ENCODE results near the gene GPAM. TPM values are rescaled to one million over a fixed set of nuclear protein-coding genes. Genes with fewer than 3 reads are reported as not detected.

Gene GPAM
- total RNA-seq, 4 donors from 2014 or later = 140 to 448 (median 241) TPM

DNA sequence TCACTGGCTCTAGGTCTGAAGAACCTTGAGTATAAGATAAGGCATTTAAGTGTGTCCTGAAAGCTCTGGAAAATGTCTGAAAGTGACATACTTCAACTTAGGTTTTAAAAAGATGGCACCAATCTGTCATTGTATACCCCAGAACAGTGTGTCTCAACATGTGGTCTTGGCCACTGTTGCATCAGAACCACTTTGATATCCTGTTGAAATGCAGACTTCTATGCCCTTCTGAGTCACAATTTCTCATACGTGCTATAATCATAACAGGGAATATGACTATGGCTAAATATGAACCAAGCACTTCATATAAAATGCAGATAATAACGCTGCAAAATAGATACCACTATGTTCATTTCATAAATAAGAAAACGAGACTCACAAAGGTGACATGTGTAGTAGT lies 38.0 kb upstream of the GPAM start:
- ATAC-seq (ENCODE audit: low FRiP score) = no peak
- no peak for DNase-seq (ENCODE audit: low spot score)
- TF ChIP-seq, protein P1, sequence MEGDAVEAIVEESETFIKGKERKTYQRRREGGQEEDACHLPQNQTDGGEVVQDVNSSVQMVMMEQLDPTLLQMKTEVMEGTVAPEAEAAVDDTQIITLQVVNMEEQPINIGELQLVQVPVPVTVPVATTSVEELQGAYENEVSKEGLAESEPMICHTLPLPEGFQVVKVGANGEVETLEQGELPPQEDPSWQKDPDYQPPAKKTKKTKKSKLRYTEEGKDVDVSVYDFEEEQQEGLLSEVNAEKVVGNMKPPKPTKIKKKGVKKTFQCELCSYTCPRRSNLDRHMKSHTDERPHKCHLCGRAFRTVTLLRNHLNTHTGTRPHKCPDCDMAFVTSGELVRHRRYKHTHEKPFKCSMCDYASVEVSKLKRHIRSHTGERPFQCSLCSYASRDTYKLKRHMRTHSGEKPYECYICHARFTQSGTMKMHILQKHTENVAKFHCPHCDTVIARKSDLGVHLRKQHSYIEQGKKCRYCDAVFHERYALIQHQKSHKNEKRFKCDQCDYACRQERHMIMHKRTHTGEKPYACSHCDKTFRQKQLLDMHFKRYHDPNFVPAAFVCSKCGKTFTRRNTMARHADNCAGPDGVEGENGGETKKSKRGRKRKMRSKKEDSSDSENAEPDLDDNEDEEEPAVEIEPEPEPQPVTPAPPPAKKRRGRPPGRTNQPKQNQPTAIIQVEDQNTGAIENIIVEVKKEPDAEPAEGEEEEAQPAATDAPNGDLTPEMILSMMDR (IDR thresholded peaks at IDR 0.05) = no peak

DNA sequence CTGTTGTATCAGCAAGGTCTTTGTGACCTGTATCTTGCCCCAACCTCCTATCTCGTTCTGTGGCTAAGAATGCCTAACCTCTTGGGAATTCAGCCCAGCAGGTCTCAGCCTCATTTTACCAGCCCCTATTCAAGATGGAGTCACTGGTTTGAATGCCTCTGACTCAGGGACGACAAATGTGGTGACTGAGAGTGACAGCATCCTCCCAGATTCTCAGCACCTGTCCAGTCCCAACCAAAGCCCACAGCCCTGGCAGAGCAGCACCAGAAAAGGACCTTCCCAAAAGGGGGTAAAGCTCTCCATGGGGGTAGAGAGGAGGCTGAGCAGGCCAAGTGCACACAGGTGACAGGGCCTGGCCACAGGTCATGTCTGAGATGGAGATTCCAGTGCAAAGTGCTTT lies 35.4 kb upstream of the GPAM start:
- TF ChIP-seq, protein P1 (IDR thresholded peaks at IDR 0.05) = no peak
- no peak for ATAC-seq (ENCODE audit: low FRiP score)
- no peak for DNase-seq (ENCODE audit: low spot score)

DNA sequence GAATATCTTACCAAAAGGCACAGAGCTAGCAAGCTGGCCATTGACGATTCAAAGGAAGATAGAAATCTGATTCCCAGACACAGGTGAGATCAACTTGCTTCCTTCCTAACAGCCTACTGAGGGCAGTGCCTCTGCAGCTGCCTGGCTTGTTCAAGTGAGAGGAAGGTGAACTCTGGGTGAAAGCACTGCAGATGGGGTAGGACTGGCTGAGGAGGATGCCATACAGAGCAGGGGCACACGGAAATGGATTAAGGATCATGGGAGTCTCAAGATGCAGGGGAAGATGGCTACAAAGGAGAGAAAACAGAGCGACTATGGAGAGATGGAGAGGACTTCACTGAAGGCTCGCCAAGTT lies 34.4 kb upstream of the GPAM start:
- DNase-seq (ENCODE audit: low spot score) (no peak), ATAC-seq (ENCODE audit: low FRiP score) (no peak)
- TF ChIP-seq, protein P1 (IDR thresholded peaks at IDR 0.05) = no peak

DNA sequence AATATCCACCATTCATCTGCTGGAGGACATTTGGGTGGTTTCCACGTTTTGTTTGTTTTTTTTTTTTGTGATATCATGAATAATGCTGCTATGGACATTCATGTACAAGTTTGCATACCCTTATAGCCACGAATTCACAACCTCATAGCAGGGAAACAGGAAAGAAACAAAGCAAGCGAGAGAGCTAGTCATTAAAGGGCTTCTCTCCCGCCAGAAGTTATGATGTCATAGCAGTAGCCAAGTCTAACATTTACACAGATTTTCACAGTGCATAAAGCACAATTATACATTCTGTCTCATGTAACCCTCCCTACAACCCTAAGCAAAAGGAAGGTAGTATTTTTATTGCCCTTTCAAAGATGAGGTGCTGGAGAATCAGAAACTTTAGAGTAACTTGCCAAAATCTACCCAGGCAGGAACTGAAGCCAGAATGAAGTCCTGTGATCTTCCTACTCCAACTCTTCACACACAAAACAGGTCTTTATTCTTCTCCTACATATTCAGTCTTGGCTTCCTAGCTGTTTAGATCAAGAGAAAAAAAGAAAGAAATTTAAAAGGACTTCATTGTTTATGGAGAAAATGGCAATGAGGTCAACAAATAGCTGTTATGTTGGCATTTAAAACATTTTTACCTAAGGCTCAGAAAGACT lies 33.9 kb upstream of the GPAM start:
- DNase-seq (ENCODE audit: low spot score) = no peak
- TF ChIP-seq, protein P1 (IDR thresholded peaks at IDR 0.05) = no peak
- ATAC-seq (ENCODE audit: low FRiP score) = no peak

DNA sequence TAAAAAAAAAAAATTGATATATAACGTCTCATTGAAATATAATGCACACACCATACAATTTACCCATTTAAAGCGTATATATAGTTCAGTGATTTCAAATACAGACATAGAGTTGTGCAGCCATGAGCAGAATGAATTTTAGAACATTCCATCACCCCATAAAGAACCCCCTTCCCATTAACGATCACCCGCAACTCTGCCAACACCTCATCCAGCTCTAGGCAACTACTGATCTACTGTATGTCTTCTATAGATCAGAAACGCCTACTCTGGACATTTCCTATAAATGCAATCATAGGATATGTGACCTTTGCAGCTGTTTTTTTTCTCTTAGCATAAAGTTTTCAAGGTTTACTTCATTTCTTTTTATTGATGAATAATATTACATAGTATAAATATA lies 33.4 kb upstream of the GPAM start:
- DNase-seq (ENCODE audit: low spot score) (no peak), ATAC-seq (ENCODE audit: low FRiP score) (no peak)
- TF ChIP-seq, protein P1 (IDR thresholded peaks at IDR 0.05) = no peak

DNA sequence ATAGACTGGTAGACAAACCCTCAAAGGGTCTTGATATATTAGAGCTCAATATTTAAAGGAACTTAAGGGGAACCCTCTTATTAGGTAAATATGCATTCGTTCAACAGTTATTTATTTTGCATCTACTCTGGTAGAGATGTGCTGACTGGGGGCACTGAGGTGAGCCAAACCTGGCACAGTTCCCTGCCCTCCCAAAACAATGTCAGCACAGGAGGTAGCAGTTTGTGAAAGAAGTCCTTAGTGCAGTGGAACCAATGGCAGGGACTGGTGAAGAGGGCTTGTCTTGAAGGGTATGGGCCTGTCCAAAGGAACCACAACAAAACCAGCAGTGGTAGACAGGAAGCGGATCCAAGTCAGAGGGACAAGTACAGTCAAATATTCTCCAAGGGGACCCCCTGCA lies 32.6 kb upstream of the GPAM start:
- TF ChIP-seq, protein P1 (IDR thresholded peaks at IDR 0.05) = no peak
- ATAC-seq (ENCODE audit: low FRiP score) (no peak), DNase-seq (ENCODE audit: low spot score) (no peak)

DNA sequence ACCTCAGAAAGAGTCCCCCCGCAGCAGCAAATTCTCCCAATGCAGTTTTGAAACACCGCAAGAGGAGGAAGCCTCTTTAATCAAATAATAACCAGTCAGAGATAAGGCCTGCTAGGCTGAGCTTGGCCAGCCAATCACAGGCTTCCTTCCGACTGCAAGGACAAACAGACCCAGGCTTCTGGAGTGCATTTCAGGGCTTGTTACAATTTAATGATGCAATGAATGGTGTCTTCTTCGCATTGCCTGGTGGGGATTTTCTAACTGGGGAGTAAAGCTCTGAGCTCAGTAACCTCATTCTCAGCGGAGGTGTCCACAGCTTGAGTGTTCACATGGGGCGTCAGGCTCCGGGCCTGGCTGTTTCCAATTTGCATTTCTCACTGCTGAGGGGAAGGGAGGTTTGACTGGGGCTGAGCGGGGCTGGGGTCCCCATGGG lies 31.8 kb upstream of the GPAM start:
- no peak for DNase-seq (ENCODE audit: low spot score)
- ATAC-seq (ENCODE audit: low FRiP score) = no peak
- TF ChIP-seq, protein P1 (IDR thresholded peaks at IDR 0.05) = no peak

All from omental fat pad (tissue), 4 donors.